GM18909 (cell line): ENCODE data around the gene PRICKLE3.
A peak's percentile ranks its signal among the peaks of the same experiment; 100 is the strongest.

Experiments used
- ATAC-seq: cut with Tn5 transposase; IDR thresholded peaks from one replicate; pipeline ENCODE4 v1.9.1; 2021; ENCODE audit warnings: mild to moderate bottlenecking; ENCODE audit not compliant: unreplicated experiment, poor library complexity

PRICKLE3 gene

GRCh38 chrX:49208399-49208798 lies 22.2 kb upstream of the PRICKLE3 start:
- no peak for ATAC-seq

GRCh38 chrX:49206543-49206942 lies 20.4 kb upstream of the PRICKLE3 start:
- ATAC-seq = no peak

- ATAC-seq = no peak
Observed at GRCh38 chrX:49205443-49205842, 19.3 kb upstream of the PRICKLE3 start.

GRCh38 chrX:49204709-49205108 lies 18.5 kb upstream of the PRICKLE3 start:
- ATAC-seq = no peak

- ATAC-seq = no peak
Observed at GRCh38 chrX:49204017-49204416, 17.8 kb upstream of the PRICKLE3 start.

GRCh38 chrX:49203536-49203935 lies 17.4 kb upstream of the PRICKLE3 start:
- ATAC-seq = no peak

GRCh38 chrX:49202022-49202421 lies 15.8 kb upstream of the PRICKLE3 start:
- no peak for ATAC-seq

- ATAC-seq = peak; percentile 93
Observed at GRCh38 chrX:49199906-49200771, 14.0 kb upstream of the PRICKLE3 start, which contains the start of gene SYP. Gene SYP (minus strand): TSS chrX:49200193. CDS start chrX:49200186, 7 bp downstream.

- ATAC-seq = no peak
Observed at GRCh38 chrX:49199315-49199595, 13.1 kb upstream of the PRICKLE3 start.

GRCh38 chrX:49198540-49199314 lies 12.6 kb upstream of the PRICKLE3 start:
- ATAC-seq = no peak

GRCh38 chrX:49197543-49198087 lies 11.4 kb upstream of the PRICKLE3 start:
- no peak for ATAC-seq

- ATAC-seq = no peak
Observed at GRCh38 chrX:49193542-49193964, 7.4 kb upstream of the PRICKLE3 start.

GRCh38 chrX:49192722-49193328 lies 6.7 kb upstream of the PRICKLE3 start:
- no peak for ATAC-seq

- ATAC-seq = peak; percentile 16
Observed at GRCh38 chrX:49191574-49192011, 5.4 kb upstream of the PRICKLE3 start.

- ATAC-seq = peak; percentile 90
Observed at GRCh38 chrX:49190821-49191573, 4.8 kb upstream of the PRICKLE3 start.

GRCh38 chrX:49189606-49190005 lies 3.4 kb upstream of the PRICKLE3 start:
- no peak for ATAC-seq

GRCh38 chrX:49188468-49189076 lies 2.4 kb upstream of the PRICKLE3 start:
- ATAC-seq = no peak

- no peak for ATAC-seq
Observed at GRCh38 chrX:49187526-49187925, 1.4 kb upstream of the PRICKLE3 start.

- no peak for ATAC-seq
Observed at GRCh38 chrX:49187028-49187394, 838 bp upstream of the PRICKLE3 start.
